Measurements from ENCODE around the gene BCKDHB.
"Not testable (repeated sequence)": the region's sequence is repeated elsewhere in the genome, so short reads cannot be mapped to it uniquely, and the experiment has no call there.

Gene BCKDHB

DNA sequence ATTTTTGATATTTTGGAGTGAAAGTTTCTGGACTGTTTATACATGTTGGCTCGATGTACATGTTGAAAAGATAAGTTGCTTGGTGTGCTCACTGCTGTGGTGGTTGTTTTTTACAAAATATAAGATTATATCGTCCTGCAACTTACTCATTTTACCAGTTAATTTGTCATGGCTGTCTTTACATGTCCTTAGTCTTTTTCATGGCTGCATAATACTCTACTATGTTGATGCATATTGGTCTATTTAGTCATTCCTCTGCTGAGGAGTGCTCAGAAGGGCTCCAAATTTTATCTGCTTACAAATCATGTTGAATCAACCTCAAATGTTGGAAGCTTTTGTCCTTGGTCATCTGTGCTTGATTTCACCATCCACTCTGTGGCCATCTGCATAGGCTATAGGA, 164.6 kb downstream of the BCKDHB start:
- DNase-seq: no peak

DNA sequence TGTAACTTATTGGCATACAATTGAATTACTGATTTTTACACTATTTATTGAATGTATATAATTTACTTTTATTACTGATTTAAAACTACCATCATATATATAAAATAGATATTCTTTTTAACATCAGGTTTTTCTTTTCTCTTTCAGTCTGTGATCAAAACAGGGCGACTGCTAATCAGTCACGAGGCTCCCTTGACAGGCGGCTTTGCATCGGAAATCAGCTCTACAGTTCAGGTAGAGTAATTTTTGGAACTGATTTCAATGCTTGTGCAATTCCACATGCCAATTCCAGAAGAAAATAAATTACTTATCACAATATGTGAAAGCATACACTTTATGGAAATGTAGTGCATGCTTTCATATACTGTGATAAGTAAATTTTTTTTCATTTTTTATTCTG, 166.5 kb downstream of the BCKDHB start:
- DNase-seq: no peak

DNA sequence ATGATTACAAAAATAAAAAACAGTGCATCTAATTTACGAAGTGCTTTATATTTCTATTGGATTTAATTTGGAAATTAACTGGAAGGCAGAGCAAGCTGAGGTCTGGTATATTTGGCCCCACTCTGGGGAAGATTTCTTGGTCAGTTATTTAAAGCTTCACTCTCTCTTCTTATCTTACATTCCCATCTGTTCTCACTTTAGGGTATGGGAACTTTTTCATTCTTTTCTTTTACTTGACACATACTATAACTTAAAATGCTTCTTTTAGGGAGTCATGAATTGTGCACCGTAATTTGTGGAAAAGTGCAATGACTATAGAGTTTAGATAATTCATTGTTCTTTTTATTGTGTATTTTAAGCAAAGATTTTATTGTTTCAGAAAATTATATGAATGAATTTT, 170.4 kb downstream of the BCKDHB start:
- DNase-seq: peak; percentile 24

DNA sequence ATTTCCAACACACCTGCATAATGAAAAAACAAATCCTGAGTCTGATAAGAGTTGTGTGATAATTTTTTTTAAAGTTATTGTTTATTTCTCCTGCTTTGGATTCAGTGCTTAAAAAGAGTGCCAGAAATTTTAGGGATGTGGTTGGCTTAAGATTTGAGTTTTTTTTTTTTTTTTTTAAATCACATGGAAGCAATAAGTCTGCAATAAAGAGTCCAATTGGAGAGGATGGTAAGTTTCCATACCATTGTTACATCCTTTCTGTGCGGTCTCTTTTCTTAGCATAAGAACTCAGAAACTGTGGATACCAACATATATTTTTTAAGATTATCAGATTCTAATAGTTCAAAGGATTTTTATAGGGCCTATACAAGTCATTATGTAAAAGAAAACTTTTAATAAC, 171.0 kb downstream of the BCKDHB start:
- DNase-seq: no peak

DNA sequence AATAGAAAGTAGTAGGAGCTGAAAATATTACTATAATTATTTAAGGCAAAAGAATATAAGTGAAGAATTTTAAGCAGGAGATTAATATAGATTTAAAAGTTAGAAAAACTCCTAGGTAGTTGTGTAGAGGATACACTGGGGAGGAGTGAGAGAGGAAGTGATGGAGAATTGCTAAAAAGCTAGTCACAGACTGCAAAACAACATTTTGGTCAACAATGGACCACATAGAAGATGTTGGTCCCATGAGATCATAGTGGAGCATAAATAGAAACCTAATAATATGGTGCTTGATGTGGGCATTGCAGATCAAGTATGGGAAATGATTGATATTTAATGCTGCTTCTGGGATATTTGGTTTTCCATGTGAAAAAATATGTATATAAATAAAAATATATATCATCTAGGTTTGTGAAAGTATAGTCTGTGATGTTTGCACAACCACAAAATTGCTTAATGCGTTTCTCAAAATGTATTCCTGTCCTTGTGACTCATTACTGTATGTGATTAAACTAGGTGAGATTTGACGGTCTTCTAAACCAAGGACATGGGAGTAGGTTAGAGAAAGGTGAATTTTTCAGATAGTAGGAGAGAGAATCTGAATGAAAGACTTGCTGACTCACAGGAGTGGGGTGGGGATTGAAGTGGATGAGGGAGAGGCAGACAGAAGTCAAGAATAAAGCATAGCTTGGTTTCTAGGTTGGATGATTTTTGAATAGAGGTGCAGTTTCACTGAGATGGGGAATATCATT, 174.0 kb downstream of the BCKDHB start:
- DNase-seq: no peak

DNA sequence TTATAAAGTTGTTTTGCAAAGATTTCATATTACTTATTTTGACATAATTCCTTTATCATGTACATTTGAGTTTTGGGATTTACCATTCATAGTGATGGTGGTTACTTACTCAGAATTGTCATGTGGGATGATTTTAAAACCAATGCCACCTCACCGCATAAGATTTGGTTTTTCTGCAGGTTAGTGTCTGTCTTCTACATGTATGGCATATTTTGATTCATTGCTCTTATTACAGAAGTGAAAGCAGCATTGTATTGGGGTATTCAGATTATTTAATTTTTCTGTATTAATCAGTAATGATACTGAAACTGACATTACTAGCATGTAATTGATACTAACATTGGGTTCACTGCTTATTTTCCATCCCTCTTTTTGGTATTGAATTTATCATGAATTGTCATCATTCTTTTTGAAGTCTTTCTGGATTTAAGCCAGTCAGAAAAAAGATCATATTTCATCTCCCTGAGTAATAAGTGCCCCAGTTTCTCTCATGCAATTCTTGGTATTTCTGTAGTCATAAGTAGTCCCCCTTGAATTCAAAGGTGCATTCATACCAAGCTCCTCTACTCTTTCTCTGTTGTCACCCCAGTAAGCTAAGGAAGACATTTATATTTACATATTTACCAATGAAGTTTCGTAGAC, 176.6 kb downstream of the BCKDHB start:
- DNase-seq: peak; percentile 55

DNA sequence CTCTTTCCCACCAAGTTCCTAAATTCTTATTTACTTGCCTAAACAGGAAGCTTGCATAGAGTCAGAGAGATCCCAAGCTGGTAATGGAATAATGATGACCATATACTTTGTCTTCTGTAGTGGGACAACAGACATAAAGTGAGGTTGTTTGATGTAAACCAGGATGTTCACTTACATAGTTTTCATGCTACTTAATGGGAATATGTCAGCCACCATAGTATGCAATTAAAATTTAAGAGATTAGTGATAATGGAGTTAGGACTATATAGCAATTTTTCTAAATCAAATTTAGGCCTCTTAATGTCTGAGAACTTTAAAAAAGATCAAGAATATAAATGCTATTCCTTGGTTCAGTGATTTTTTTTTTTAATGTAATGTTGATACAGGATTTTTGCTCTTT, 180.6 kb downstream of the BCKDHB start:
- no peak for DNase-seq

DNA sequence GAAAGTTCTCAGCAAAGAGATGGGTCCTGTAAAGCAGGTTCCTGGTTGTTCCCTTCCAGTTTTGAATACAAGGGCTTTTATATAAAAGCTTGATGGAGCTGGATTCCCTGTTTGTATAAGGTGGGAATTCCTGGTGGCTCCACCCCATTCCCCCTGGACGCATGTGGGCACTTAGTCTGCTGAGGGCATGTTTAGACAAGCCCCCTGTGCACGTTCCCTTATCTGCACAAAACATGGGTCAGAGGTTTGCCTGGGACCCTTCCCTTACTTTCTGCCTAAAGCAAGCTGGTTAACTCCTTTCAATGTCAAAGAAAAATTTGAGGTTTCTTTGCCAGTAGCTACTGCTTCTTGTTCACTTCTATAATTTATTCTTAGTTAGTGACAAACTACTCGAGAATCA, 181.1 kb downstream of the BCKDHB start:
- no peak for DNase-seq

DNA sequence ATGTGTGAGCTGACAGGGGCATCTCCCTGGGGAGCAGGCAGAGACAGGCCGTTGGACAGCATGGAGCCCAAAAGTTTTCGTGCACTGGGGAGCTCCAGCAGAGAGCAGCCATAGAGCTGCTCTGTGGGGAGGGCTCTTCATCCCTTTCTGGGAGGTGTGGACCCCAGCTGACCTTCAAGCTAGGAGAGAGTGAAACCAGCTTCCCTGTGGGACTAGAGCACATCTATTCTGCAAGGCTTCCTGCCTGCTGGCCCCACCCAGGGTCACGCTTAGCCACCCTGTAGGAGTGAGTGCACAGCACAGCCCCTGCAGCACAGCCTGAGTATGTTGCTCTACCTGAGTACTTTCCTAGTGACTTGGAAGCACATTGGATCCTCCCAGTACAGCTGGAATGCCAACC, 183.3 kb downstream of the BCKDHB start:
- no peak for DNase-seq

DNA sequence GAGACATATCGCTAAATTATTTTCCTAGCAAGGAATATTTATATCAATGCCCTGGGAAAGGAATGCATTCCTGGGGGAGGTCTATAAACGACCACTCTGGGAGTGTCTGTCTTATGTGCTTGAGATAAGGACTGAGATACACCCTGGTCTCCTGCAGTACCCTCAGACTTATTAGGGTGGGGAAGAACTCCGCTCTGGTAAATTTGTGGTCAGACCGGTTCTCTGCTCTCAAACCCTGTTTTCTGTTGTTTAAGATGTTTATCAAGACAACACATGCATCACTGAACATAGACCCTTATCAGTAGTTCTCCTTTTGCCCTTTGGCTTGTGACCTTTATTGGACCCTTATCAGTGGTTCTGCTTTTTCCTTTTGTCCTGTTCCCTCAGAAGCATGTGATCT, 188.1 kb downstream of the BCKDHB start:
- not testable (repeated sequence) for DNase-seq

DNA sequence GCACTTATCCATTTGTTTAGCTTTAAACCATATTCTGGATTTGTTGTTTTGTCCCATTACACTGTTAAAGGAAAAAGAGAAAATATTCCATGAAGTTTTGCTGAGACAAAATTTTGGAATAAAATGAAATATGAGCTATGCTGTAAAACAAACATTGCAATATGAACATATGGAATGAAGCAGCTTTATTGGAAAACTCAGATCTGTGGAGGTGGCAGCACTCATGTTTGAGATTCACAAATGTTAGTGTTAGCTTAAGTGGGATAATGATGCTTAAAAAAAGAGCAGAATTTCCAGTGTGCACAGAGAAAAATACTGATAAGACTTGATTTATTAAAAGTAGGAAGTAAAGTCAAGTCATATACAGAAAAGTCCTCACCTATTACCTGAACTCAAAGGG, 196.2 kb downstream of the BCKDHB start:
- no peak for DNase-seq

DNA sequence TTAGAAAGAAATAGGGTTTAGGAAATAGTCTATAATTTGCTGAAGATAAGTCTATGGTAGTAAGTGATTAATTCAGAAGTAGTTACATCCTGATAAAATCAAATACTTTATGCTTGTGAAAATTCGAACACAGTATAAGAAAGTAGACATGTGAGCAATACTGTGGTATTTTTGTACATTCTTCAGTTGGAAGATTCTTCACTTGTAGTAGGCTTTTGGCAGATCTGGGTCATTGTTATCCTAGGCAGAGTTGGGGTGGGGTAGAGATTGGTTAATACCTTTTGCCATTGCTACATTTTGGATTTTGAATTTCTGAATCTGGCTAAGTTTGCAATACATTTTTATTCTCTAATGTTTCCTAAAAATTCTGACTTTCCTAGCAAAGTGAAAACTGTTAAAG, 197.5 kb downstream of the BCKDHB start:
- no peak for DNase-seq

DNA sequence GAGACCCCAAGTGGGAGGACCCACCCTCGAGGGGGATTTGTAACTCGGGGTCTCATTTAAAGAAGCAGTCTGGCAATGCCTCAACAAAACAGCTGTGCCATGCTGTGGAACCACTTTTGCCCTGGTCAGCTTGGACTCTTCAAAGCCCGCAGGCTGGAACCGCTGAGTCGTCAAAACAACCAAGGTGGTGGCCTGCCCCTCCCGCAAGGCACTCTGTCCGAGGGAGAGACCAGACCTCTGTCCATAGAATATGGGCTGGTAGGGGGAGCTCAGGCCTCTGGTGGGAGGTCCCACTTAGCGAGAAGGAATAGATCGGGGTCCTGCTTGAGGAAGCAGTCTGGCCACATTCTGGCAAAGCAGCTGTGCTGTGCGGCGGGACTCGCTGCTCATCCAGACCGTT, 208.1 kb downstream of the BCKDHB start:
- DNase-seq: no peak

DNA sequence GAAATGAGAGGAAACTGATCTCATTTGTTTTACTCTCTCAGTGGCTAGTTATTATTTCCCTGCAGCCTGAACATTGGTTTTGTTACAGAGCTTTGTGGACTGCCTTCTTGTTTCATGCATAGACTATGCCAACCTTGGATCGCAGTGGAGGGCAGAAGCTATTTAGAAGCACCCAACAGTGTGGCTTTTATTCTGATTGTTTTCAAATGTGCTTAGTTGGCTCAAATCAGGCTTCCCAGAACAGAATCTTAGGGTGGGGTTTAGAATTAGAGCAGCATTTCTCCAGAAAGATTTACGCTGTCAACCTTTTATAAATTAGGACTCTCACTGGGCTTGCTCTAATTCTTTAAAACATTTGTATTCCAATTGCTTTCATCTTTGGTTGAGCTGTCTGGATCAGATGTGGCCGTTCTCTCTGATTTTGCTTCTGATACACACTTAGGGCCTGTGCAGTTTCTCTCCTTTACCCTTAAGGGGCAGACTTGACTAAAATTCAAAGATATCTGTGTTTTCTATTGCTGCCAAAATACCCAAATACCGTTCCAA, 210.3 kb downstream of the BCKDHB start:
- DNase-seq: no peak

DNA sequence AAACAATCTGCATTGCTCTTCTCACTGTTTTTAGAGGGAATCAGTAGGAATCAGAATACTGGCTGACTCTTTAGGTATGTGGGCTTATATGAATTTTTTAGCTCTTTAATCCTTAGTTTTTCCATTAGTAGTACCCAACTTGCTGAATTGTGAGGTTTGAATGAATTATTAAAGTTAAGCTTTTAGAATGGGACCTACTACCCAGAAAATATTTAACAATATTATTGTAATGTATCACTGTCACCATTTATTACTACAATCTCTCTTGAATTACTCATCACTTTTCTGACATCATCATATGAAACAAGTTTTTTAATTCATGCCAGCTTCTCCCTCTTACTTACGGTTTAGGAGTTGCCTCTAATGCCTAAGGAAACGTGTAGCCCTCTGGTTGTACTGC, 212.7 kb downstream of the BCKDHB start:
- no peak for DNase-seq

DNA sequence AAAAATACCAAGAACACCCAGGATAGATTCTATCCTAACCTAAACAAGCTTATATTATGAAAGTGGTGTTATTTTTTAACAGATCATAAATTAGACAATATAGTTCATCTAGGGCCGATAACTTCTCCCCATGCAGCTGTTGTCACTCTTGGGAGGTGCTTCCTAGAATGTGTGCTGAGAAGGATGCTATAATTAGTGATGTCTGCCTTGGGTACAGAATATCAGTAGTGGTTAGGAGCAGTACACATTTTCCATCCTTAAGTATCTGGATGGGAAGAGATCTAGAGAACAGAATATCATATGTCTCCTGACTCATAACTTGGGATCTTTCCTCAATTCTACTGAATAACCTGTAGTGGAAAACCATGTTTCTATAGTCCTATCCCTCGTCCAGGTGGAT, 214.5 kb downstream of the BCKDHB start:
- DNase-seq: no peak

DNA sequence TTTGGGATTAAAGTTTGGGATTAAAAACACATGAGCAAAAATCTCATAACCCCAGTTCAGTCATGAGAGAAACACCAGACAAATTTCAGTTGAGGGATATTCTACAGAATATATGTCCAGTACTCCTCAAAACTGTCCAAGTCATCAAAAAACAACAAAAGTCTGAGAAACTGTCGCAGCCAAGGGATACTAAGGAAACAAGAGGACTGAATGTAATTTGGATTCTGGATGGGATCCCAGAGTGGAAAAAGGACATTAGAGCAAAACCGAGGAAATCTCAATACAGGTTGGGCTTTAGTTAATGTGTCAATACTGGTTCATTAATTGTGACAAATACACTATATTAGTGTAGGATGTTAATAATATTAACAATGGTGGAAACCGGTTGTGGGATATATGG, 219.3 kb downstream of the BCKDHB start:
- DNase-seq: no peak

DNA sequence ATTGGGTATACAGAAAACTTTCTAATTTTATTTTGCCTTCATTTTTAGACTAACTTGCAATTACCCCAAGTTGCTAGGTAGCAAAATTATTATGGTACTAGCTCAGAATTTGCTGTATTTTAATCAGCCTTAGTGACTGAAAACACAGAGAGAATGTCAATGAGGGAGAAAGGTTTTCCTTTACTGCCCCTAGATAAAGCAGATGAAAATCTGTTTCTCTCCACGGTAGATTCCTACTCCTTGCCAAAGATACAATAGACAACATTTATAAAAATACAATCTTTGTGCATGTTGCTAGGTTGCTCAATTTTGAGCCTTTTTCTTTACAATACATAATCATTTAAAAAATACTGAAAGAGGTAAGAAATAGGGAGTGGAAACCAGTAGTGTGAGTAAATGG, 222.2 kb downstream of the BCKDHB start:
- DNase-seq: peak; percentile 19

DNA sequence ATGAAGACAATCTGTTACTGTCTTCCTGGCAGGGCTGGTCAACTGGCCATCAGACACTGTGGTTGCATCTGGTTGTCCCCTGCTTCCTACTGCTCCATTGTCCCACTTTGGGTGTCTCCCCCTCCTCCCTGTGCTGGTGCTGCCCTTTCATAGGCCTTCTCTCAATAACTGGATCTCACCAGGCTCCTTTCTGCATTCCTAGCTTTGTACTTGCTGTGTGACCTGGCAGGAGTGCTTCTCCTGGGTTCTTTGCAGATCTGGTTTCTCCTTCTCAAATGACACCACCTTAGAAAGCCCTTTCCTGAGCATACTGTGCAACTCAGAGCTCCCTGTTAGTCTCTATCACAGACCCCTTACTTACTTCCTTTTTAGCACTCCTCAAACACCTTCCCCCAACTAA, 223.0 kb downstream of the BCKDHB start:
- peak; percentile 54 for DNase-seq

DNA sequence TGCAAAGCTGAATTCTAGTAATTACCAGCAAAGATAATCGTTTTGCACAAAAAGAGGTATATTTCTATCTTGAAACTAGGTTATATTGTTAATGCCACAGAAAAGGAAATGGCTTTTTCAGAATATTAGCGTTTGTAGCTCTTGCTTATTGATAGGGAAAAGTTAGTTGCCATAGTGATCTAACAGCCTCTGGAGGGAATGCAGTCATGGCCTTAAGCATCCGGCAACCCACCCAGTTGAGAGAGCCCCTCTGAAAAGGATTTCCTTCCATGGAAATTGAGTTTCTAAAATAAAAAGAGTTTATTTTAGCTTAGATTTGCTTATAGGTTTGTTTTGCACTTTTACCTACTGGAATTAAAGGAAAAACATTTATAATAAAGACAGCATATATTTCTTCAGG, 224.5 kb downstream of the BCKDHB start:
- no peak for DNase-seq

DNA sequence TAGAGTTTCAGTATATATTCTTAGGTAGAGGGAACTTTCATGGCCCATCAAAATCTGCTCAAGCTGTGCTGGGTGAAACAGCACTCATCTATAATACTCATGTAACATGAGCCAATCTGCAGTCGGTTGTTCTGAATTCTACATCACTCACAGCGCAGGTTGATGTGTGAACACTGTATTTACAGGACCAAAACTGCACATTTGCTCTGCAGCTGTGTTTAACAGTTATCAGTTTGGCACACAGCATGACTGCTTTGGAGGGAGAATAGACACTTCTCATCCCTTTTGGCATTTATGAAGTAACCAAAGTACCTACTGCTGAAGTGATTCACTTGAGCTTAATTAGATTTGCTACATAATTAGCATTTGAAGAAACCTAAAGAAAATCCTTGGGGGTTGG, 225.1 kb downstream of the BCKDHB start:
- DNase-seq: peak; percentile 84

DNA sequence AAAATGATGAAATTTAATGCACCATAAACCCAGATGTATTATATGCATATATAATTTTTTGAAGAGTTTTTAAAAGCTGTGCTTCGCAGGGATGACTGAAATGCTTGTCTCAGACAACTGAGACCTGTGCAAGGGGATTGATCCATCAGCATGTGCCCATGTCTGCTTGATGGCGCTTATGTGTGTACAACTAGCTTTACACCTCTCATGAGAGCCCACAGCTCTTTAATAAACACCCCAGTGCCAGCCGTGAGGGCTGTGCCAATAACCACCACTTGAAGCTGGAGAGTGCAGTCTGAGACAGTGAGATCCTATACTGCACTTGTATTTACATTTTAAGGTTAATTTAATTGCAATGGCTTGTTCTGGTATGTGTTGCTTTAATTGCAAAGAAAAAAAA, 225.5 kb downstream of the BCKDHB start:
- DNase-seq: peak; percentile 81

DNA sequence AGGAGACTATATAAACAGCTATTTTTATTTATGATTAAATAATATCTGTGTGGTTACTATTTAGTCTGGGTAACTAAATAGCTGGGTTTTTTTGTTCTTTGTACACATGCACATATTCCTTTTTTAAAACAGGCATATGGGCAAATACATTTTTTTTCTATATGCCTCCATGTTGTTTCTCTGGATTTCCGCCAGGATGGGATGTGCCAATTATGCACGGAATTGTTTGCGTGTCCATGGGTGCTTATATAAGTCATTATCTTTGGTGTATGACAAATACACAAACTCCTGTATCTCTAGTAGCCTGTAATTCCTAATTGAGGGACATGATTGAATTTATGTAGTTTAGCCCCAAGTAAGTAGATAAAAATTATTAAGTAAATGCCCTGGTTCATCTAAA, 226.9 kb downstream of the BCKDHB start:
- peak; percentile 90 for DNase-seq

DNA sequence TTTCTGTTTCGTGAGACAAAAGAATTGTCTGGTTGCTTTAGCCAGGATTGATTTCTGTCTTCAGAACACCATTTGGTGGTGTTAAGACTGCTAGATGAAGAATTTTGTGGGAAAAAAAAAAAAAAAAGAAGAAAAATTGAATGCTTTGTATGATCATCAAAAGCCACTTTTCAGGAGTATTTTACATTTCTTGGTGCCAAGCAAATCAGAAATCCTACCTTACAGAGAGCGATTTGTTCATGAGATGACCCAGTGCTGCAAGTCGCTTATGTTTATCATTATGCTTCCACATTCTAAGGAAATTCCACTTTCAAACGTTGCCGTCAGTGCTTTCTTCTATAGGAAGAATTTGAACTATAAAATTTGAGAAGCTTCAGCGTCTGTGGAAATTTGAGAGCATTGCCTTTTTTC, 228.7 kb downstream of the BCKDHB start:
- DNase-seq: peak; percentile 68

DNA sequence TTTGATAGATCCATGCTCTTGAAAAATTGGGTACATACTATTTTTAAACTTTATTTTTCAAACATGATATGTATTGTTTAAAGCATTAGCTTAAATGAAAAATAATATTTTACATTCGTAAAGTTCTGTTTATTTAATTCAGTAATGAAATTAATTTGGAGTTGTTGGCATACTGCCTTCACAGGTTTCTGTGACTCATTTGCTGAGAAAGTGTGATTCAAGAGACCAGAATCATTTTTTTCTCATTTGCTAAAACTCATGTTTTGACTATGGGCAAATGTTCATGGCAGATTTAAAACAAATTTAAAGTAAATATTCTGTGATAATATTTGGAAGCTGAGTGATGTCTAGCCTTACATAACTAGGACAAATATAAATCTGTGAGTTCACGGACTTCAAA, 230.4 kb downstream of the BCKDHB start:
- DNase-seq: no peak

Measured in NCI-H2171 treated with DMSO at 0.1 percent for 48 hours (cell line).